IMR-90 (cell line): ENCODE data around the gene HRH4. TPM values are rescaled to one million over a fixed set of nuclear protein-coding genes. Genes with fewer than 3 reads are reported as not detected.

Experiments
- ATAC-seq: fragments of 200-7000 bp; cut with Tn5 transposase; 2 replicates; pipeline ENCODE4 v1.9.1; 2020; ENCODE audit warnings: low read depth, mild to moderate bottlenecking, moderate library complexity
- BruUV-seq: library from RNA; stranded (reverse); fragments of 400-500 nt; replicated peaks from 2 replicates; lab custom pipeline; 2021; lab: Mats Ljungman, UMichigan
- CTCF ChIA-PET: fragments of 300-600 bp; formaldehyde crosslinking; extraction: SDS; loops from one replicate; lab custom pipeline; 2021; ENCODE audit warnings: antibody characterized with exemption; lab: Yijun Ruan, JAX
- POLR2A ChIA-PET: fragments of 300-600 bp; sonication (Branson Sonifier 250); formaldehyde crosslinking; loops from one replicate; lab custom pipeline; 2022; ENCODE audit warnings: antibody characterized with exemption; ENCODE audit not compliant: unreplicated experiment; lab: Charles Lee
- DNase-seq: peaks from one replicate; pipeline ENCODE4 v3.0.0; 2013
- H2AFZ ChIP-seq: replicated peaks from 2 replicates; pipeline ENCODE3; 2013; ENCODE audit warnings: low read length, mild to moderate bottlenecking; ENCODE audit not compliant: poor library complexity
- H2AK5ac ChIP-seq: 2 replicates; pipeline ENCODE4 v1.6.1; 2013; ENCODE audit warnings: low read depth, low read length, inconsistent platforms
- H2AK9ac ChIP-seq: replicated peaks from 2 replicates; pipeline ENCODE3; 2013; ENCODE audit warnings: mild to moderate bottlenecking, low read depth, low read length, moderate library complexity; ENCODE audit not compliant: poor library complexity
- H2BK120ac ChIP-seq: 2 replicates; pipeline ENCODE4 v1.6.1; 2013; ENCODE audit warnings: low read depth, low read length, inconsistent platforms
- H2BK15ac ChIP-seq: 3 replicates; pipeline ENCODE4 v1.6.1; 2013; ENCODE audit warnings: low read depth, low read length, inconsistent platforms
- H2BK20ac ChIP-seq: 2 replicates; pipeline ENCODE4 v1.6.1; 2013; ENCODE audit warnings: low read depth, mild to moderate bottlenecking, inconsistent platforms, low read length, moderate library complexity
- H2BK5ac ChIP-seq: 2 replicates; pipeline ENCODE4 v1.6.1; 2013; ENCODE audit warnings: mild to moderate bottlenecking, low read depth, low read length, inconsistent platforms; ENCODE audit not compliant: poor library complexity, severe bottlenecking
- H3K14ac ChIP-seq: replicated peaks from 2 replicates; pipeline ENCODE4 v1.6.1; 2013; ENCODE audit warnings: low read depth, low read length, inconsistent platforms
- H3K18ac ChIP-seq: 2 replicates; pipeline ENCODE4 v1.6.1; 2013; ENCODE audit warnings: low read depth, low read length, control low read depth
- H3K23ac ChIP-seq: 2 replicates; pipeline ENCODE4 v1.6.1; 2013; ENCODE audit warnings: low read depth, low read length, inconsistent platforms
- H3K27ac ChIP-seq: 2 replicates; pipeline ENCODE4 v1.5.1; 2013; ENCODE audit warnings: mild to moderate bottlenecking, control low read depth, low read length; ENCODE audit not compliant: insufficient read depth
- H3K27me3 ChIP-seq: 2 replicates; pipeline ENCODE4 v1.6.1; 2013; ENCODE audit warnings: low read length; ENCODE audit not compliant: control insufficient read depth, insufficient read depth
- H3K36me3 ChIP-seq: 2 replicates; pipeline ENCODE4 v1.6.1; 2013; ENCODE audit warnings: low read length, mixed read lengths; ENCODE audit not compliant: control insufficient read depth, insufficient read depth
- H3K4ac ChIP-seq: 2 replicates; pipeline ENCODE4 v1.6.1; 2013; ENCODE audit warnings: low read depth, low read length, inconsistent platforms
- H3K4me1 ChIP-seq: 2 replicates; pipeline ENCODE4 v1.6.1; 2013; ENCODE audit warnings: low read length, mixed read lengths; ENCODE audit not compliant: control insufficient read depth, insufficient read depth
- H3K4me2 ChIP-seq: 2 replicates; pipeline ENCODE4 v1.6.1; 2013; ENCODE audit warnings: low read depth, mild to moderate bottlenecking, control low read depth, low read length, moderate library complexity
- H3K4me3 ChIP-seq: 2 replicates; pipeline ENCODE4 v1.5.1; 2013; ENCODE audit warnings: low read depth, mild to moderate bottlenecking, control low read depth, low read length, moderate library complexity; ENCODE audit not compliant: insufficient read depth
- H3K56ac ChIP-seq: 2 replicates; pipeline ENCODE4 v1.6.1; 2013; ENCODE audit warnings: low read length, inconsistent platforms; ENCODE audit not compliant: insufficient read depth; ENCODE audit errors: extremely low read depth
- H3K79me1 ChIP-seq, 2 experiments: 2 replicates each; pipeline ENCODE4 v1.6.1; 2013; ENCODE audit warnings: low read length in 2 of 2, inconsistent platforms in 1 of 2, low read depth in 1 of 2
- H3K9ac ChIP-seq: 2 replicates; pipeline ENCODE4 v1.6.1; 2013; ENCODE audit warnings: low read depth, low read length, control low read depth
- H3K9me1 ChIP-seq: 2 replicates; pipeline ENCODE4 v1.6.1; 2013; ENCODE audit warnings: low read length, inconsistent platforms; ENCODE audit not compliant: insufficient read depth
- H3K9me3 ChIP-seq: 2 replicates; pipeline ENCODE4 v1.6.1; 2013; ENCODE audit warnings: low read length; ENCODE audit not compliant: control insufficient read depth, insufficient read depth
- H4K20me1 ChIP-seq: 2 replicates; pipeline ENCODE4 v1.6.1; 2013; ENCODE audit warnings: low read length, inconsistent platforms; ENCODE audit not compliant: insufficient read depth
- H4K5ac ChIP-seq: 2 replicates; pipeline ENCODE4 v1.6.1; 2013; ENCODE audit warnings: mild to moderate bottlenecking, low read depth, low read length, control low read depth
- H4K8ac ChIP-seq, 2 experiments: 2 replicates each; pipeline ENCODE4 v1.6.1; 2013; ENCODE audit warnings: low read depth in 2 of 2, low read length in 2 of 2, control low read depth in 1 of 2, inconsistent platforms in 1 of 2
- H4K91ac ChIP-seq: 2 replicates; pipeline ENCODE4 v1.6.1; 2013; ENCODE audit warnings: low read depth, low read length, inconsistent platforms; ENCODE audit not compliant: insufficient read depth
- CEBPB ChIP-seq: IDR thresholded peaks from 2 replicates; pipeline ENCODE4 v1.6.1; 2012; ENCODE audit warnings: low read depth, low read length, improper control_type of control experiment
- MXI1 ChIP-seq: IDR thresholded peaks from 2 replicates; pipeline ENCODE4 v1.6.1; 2012; ENCODE audit warnings: low read depth, mild to moderate bottlenecking, low read length, moderate library complexity, borderline replicate concordance
- SMC3 ChIP-seq: fragments of 150-350 bp; IDR thresholded peaks from 2 replicates; pipeline ENCODE4 v1.6.1; 2016; ENCODE audit warnings: low read depth, mild to moderate bottlenecking, antibody characterized with exemption, low read length, moderate library complexity
- WGBS, 2 experiments: methylation state at CpG; one replicate each; pipeline versions ENCODE4 v1.1.5 to v1.1.7; 2013; ENCODE audit warnings: missing lambda C conversion rate in 2 of 2; ENCODE audit not compliant: insufficient read length in 1 of 2; ENCODE audit errors: extremely low coverage in 2 of 2; 5-methylcytosine and 5-hydroxymethylcytosine counted together
- dilution Hi-C: fragments of 300-500 bp; cut with HindIII; formaldehyde crosslinking; loops from one replicate; pipeline ENCODE4 v1.14.3; 2018; ENCODE audit warnings: low sequenced_read_pairs; ENCODE audit not compliant: unreplicated experiment
- in situ Hi-C: fragments of 300-500 bp; cut with MboI; formaldehyde crosslinking; loops from 3 replicates; pipeline ENCODE4 v1.14.3; 2019; ENCODE audit warnings: low sequenced_read_pairs, inconsistent platforms, mixed read lengths
- intact Hi-C: fragments of 100-400 bp; cut with micrococcal nuclease; formaldehyde crosslinking; loops from 2 replicates; pipeline ENCODE4 v1.10.0; 2022
- polyA plus RNA-seq, 3 experiments: library from polyadenylated mRNA; depleted of rRNA; stranded (reverse); fragments of >200 nt; gene quantifications; 2 replicates each; pipeline ENCODE4 v1.2.3, GENCODE V29; 2012; ENCODE audit warnings: low replicate concordance in 1 of 3
- total RNA-seq: library from RNA; depleted of rRNA; stranded (reverse); fragments of >200 nt; gene quantifications from 2 replicates; pipeline ENCODE4 v1.2.3, GENCODE V29; 2012

HRH4 gene
- total and polyA plus RNA-seq, 2 of the 4 experiments (the other 2 are of a cell fraction) = not detected

GRCh38 chr18:24475926-24476589 is 15.6 kb downstream of the HRH4 start:
- no peaks in the 10 kb centered on the region for H4K20me1 ChIP-seq
- in situ Hi-C loops (no loop called here), dilution Hi-C loops (no loop called here), intact Hi-C loops (no loop called here)
- H3K27ac ChIP-seq = no peak overlapping the region
- WGBS, 2 experiments = no CpG with 5 or more reads among the region's 6 CpGs
- no TSS peak for BruUV-seq
- H3K56ac ChIP-seq = no peak overlapping the region
- no peaks in the 10 kb centered on the region for H3K79me1 ChIP-seq
- no peak overlapping the region for H2BK20ac ChIP-seq
- no peak for DNase-seq
- no peak overlapping the region for H2AK9ac ChIP-seq
- no peaks in the 10 kb centered on the region for H3K9me1 ChIP-seq
- no peak overlapping the region for H3K9ac ChIP-seq
- H3K14ac ChIP-seq = no peak overlapping the region
- ChIA-PET POLR2A (no interaction called here), CTCF (interaction anchor here (2.2 kb wide), 1 partner anchor 12 kb away, joined by 7 read pairs; no protein-coding TSS in a partner anchor)
- no peak overlapping the region for H3K18ac ChIP-seq
- no peak overlapping the region for H3K4me2 ChIP-seq
- H4K5ac ChIP-seq = no peak overlapping the region
- H2BK5ac ChIP-seq = no peak overlapping the region
- H2BK15ac ChIP-seq = no peak overlapping the region
- no peak overlapping the region for H2AFZ ChIP-seq
- no peaks in the 10 kb centered on the region for H3K4me1 ChIP-seq
- no peak overlapping the region for H3K4ac ChIP-seq
- peaks cover 13% of the 10 kb centered on the region for H3K27me3 ChIP-seq
- TF ChIP-seq SMC3 (no peak), MXI1 (no peak), CEBPB (peak; percentile 29; the same call in 1 of the 2 replicates)
- H2BK120ac ChIP-seq = no peak overlapping the region
- no peak overlapping the region for H4K8ac ChIP-seq
- H2AK5ac ChIP-seq = no peak overlapping the region
- no peak overlapping the region for H3K23ac ChIP-seq
- no peak for ATAC-seq
- H3K4me3 ChIP-seq = no peak overlapping the region
- H4K91ac ChIP-seq = no peak overlapping the region
- H3K36me3 ChIP-seq = no peaks in the 10 kb centered on the region
- no peaks in the 10 kb centered on the region for H3K9me3 ChIP-seq
